Caco-2 (cell line): ENCODE data around the gene FUCA1. TPM values are rescaled to one million over a fixed set of nuclear protein-coding genes. Genes with fewer than 3 reads are reported as not detected.

Experiments used
- BruUV-seq: library from RNA; stranded (reverse); fragments of 400-500 nt; replicated peaks from 2 replicates; lab custom pipeline; 2021; lab: Mats Ljungman, UMichigan
- CTCF ChIA-PET: fragments of 300-600 bp; sonication (Branson Sonifier 250); formaldehyde crosslinking; loops from one replicate; lab custom pipeline; 2022; ENCODE audit warnings: antibody characterized with exemption; lab: Charles Lee
- POLR2A ChIA-PET: fragments of 300-600 bp; sonication (Branson Sonifier 250); formaldehyde crosslinking; loops from one replicate; lab custom pipeline; 2022; ENCODE audit warnings: antibody characterized with exemption; lab: Charles Lee
- DNase-seq, 2 experiments: peaks; one replicate each; pipeline versions ENCODE4 v3.0.0 to v3.0.0-alpha.2; 2020 to 2022
- H3K27me3 ChIP-seq: replicated peaks from 2 replicates; pipeline ENCODE4 v1.6.0; 2011; ENCODE audit warnings: low read length; ENCODE audit not compliant: control insufficient read depth, insufficient read depth
- H3K36me3 ChIP-seq: 2 replicates; pipeline ENCODE4 v1.5.1; 2011; ENCODE audit warnings: low read length; ENCODE audit not compliant: control insufficient read depth, insufficient read depth
- H3K4me1 ChIP-seq: fragments of 250-450 bp; sonication (Bioruptor Pico); 2 replicates; pipeline ENCODE4 v1.5.1; 2020; ENCODE audit warnings: mild to moderate bottlenecking
- H3K4me3 ChIP-seq: 2 replicates; pipeline ENCODE4 v1.5.1; 2011; ENCODE audit warnings: low read depth, mild to moderate bottlenecking, control low read depth, low read length
- H3K9me3 ChIP-seq: fragments of 250-450 bp; sonication (Bioruptor Pico); 2 replicates; pipeline ENCODE4 v1.5.1; 2020; ENCODE audit warnings: mild to moderate bottlenecking, moderate library complexity
- H3K27ac Mint-ChIP-seq: one replicate; pipeline ENCODE4 v1.8.0; 2022; ENCODE audit warnings: mixed read lengths; ENCODE audit not compliant: unreplicated experiment
- H3K27me3 Mint-ChIP-seq: one replicate; pipeline ENCODE4 v1.8.0; 2022; ENCODE audit warnings: mixed read lengths; ENCODE audit not compliant: insufficient read depth, unreplicated experiment
- H3K36me3 Mint-ChIP-seq: one replicate; pipeline ENCODE4 v1.8.0; 2022; ENCODE audit warnings: mild to moderate bottlenecking, mixed read lengths; ENCODE audit not compliant: insufficient read depth, unreplicated experiment
- H3K4me1 Mint-ChIP-seq: one replicate; pipeline ENCODE4 v1.8.0; 2022; ENCODE audit warnings: low read depth, mixed read lengths; ENCODE audit not compliant: unreplicated experiment
- H3K4me3 Mint-ChIP-seq: one replicate; pipeline ENCODE4 v1.8.0; 2022; ENCODE audit warnings: mild to moderate bottlenecking, moderate library complexity, mixed read lengths; ENCODE audit not compliant: unreplicated experiment
- H3K9me3 Mint-ChIP-seq: one replicate; pipeline ENCODE4 v1.8.0; 2022; ENCODE audit warnings: mixed read lengths; ENCODE audit not compliant: unreplicated experiment
- CTCF ChIP-seq, 2 experiments: fragments of 200-600 bp in 1 of 2; IDR thresholded peaks; 1 replicate in 1 of 2; 2 replicates in 1 of 2; pipeline versions ENCODE4 v1.5.1 to v1.8.0; 2011 to 2022; ENCODE audit warnings: antibody characterized with exemption in 1 of 2, control low read depth in 1 of 2, inconsistent platforms in 1 of 2, low read depth in 1 of 2, low read length in 1 of 2, mild to moderate bottlenecking in 1 of 2, moderate library complexity in 1 of 2; ENCODE audit not compliant: insufficient read depth in 1 of 2, severe bottlenecking in 1 of 2, unreplicated experiment in 1 of 2
- intact Hi-C: fragments of 100-400 bp; cut with micrococcal nuclease; formaldehyde crosslinking; loops from one replicate; pipeline ENCODE4 v1.10.0; 2022; ENCODE audit not compliant: unreplicated experiment
- total RNA-seq: library from RNA; stranded (reverse); gene quantifications from 2 replicates; pipeline ENCODE4 v1.2.3, GENCODE V29; 2022

Gene FUCA1
- total RNA-seq, 1 experiment from 2014 or later, result 25.5 TPM

GRCh38 chr1:23905461-23906025, 37.5 kb upstream of the FUCA1 start:
- no peaks in the 10 kb centered on the region for H3K4me1 ChIP-seq
- no peak for DNase-seq
- BruUV-seq, result no TSS peak
- Mint-ChIP-seq H3K4me1 (no peaks in the 10 kb centered on the region), H3K27ac (no peak overlapping the region), H3K36me3 (no peaks in the 10 kb centered on the region), H3K9me3 (no peaks in the 10 kb centered on the region), H3K27me3 (no peaks in the 10 kb centered on the region), H3K4me3 (no peak overlapping the region)
- H3K36me3 ChIP-seq, result no peaks in the 10 kb centered on the region
- intact Hi-C loops, result no loop called here
- no peak for TF ChIP-seq CTCF (IDR thresholded peaks at IDR 0.05; ENCODE audit: insufficient read depth in 1 of 2, low read depth in 1 of 2, low read length in 1 of 2, severe bottlenecking in 1 of 2, unreplicated experiment in 1 of 2)
- ChIA-PET CTCF (no interaction called here), POLR2A (no interaction called here)
- H3K9me3 ChIP-seq, result no peaks in the 10 kb centered on the region
- no peak overlapping the region for H3K4me3 ChIP-seq
- H3K27me3 ChIP-seq, result no peaks in the 10 kb centered on the region

DNA sequence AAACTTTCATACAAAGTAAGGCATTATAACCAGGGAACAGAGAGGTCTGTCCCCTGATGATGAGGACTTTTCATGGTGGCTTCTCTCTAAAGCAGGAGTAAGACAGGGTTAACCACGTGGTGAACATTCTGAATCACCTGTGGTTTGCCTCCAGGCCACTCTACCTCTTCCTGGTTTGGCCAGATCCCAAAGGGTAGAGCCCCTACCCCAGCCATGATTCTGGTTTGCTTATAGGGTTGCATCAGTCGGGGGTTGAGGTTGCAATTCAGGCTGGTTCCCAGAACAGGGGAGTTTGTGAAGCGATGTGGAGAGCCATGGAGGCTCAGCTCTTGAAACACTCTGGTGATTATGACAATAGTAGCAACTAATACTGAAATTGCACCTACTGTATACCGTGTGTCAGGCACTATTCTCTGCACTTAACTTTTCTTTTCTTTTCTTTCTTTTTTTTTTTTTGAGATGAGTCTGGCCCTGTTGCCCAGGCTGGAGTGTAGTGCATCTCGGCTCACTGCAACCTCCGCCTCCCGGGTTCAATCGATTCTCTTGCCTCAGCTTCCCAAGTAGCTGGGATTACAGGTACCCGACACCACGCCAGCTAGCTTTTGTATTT, 36.8 kb upstream of the FUCA1 start:
- no peak for TF ChIP-seq CTCF (IDR thresholded peaks at IDR 0.05; ENCODE audit: insufficient read depth in 1 of 2, low read depth in 1 of 2, low read length in 1 of 2, severe bottlenecking in 1 of 2, unreplicated experiment in 1 of 2)
- no peaks in the 10 kb centered on the region for H3K9me3 ChIP-seq
- Mint-ChIP-seq H3K4me3 (no peak overlapping the region), H3K27ac (no peak overlapping the region), H3K27me3 (no peaks in the 10 kb centered on the region), H3K9me3 (no peaks in the 10 kb centered on the region), H3K4me1 (no peaks in the 10 kb centered on the region), H3K36me3 (peaks cover 5% of the 10 kb centered on the region)
- no peaks in the 10 kb centered on the region for H3K4me1 ChIP-seq
- intact Hi-C loops, result no loop called here
- no peak overlapping the region for H3K4me3 ChIP-seq
- H3K27me3 ChIP-seq, result no peaks in the 10 kb centered on the region
- ChIA-PET CTCF (interaction anchor here (0.7 kb wide), 1 partner anchor 408 kb away, joined by 3 read pairs; no protein-coding TSS in a partner anchor), POLR2A (no interaction called here)
- no peaks in the 10 kb centered on the region for H3K36me3 ChIP-seq
- BruUV-seq, result no TSS peak
- DNase-seq, result no peak

- Histone ChIP-seq H3K36me3 (no peaks in the 10 kb centered on the region), H3K4me1 (no peaks in the 10 kb centered on the region), H3K9me3 (no peaks in the 10 kb centered on the region), H3K27me3 (no peaks in the 10 kb centered on the region), H3K4me3 (no peak overlapping the region)
- H3K27me3 Mint-ChIP-seq, result no peaks in the 10 kb centered on the region
- DNase-seq, result no peak
- H3K27ac Mint-ChIP-seq, result no peak overlapping the region
- no peaks in the 10 kb centered on the region for H3K9me3 Mint-ChIP-seq
- intact Hi-C loops, result loop anchor here (1.0 kb wide), 1 partner anchor 30 kb away; no protein-coding TSS in a partner anchor
- CTCF ChIA-PET, result interaction anchor here (0.7 to 1.0 kb wide), 2 partner anchors 93 to 407 kb away, joined by 3 to 4 read pairs; no protein-coding TSS in a partner anchor
- TF ChIP-seq CTCF (IDR thresholded peaks at IDR 0.05; ENCODE audit: insufficient read depth in 1 of 2, low read depth in 1 of 2, low read length in 1 of 2, severe bottlenecking in 1 of 2, unreplicated experiment in 1 of 2), result no peak
- no TSS peak for BruUV-seq
- POLR2A ChIA-PET, result no interaction called here
- H3K36me3 Mint-ChIP-seq, result peaks cover 5% of the 10 kb centered on the region
- no peaks in the 10 kb centered on the region for H3K4me1 Mint-ChIP-seq
- no peak overlapping the region for H3K4me3 Mint-ChIP-seq
Observed at GRCh38 chr1:23903754-23904153, 35.7 kb upstream of the FUCA1 start.
